GM23338 (cell line): ENCODE results near the gene EMC1. TPM values are rescaled to one million over a fixed set of nuclear protein-coding genes. Genes with fewer than 3 reads are reported as not detected.

ENCODE experiments used
- ATAC-seq: fragments of 200-7000 bp; cut with Tn5 transposase; 3 replicates; pipeline ENCODE4 v1.9.1; 2020
- DNase-seq: peaks from one replicate; pipeline ENCODE4 v3.0.0-alpha.2; 2015; ENCODE audit warnings: low spot score
- H2AFZ ChIP-seq: fragments of 200-600 bp; sonication (generic); 2 replicates; pipeline ENCODE4 v1.8.0; 2016; ENCODE audit warnings: antibody characterized with exemption, mild to moderate bottlenecking, moderate library complexity
- H3F3A ChIP-seq: fragments of 200-600 bp; sonication (generic); replicated peaks from 2 replicates; pipeline ENCODE4 v1.8.0; 2017; ENCODE audit warnings: antibody characterized with exemption, mixed run types, low read depth
- H3K27ac ChIP-seq: fragments of 200-600 bp; sonication (generic); 2 replicates; pipeline ENCODE4 v1.6.1; 2016; ENCODE audit warnings: low read depth
- H3K27me3 ChIP-seq: fragments of 200-600 bp; sonication (generic); 2 replicates; pipeline ENCODE4 v1.8.0; 2016; ENCODE audit warnings: mild to moderate bottlenecking, mixed run types, moderate library complexity; ENCODE audit not compliant: insufficient read depth
- H3K36me3 ChIP-seq: fragments of 200-600 bp; sonication (generic); 2 replicates; pipeline ENCODE4 v1.8.0; 2016; ENCODE audit warnings: mild to moderate bottlenecking; ENCODE audit not compliant: insufficient read depth
- H3K4me1 ChIP-seq: fragments of 200-600 bp; sonication (generic); 2 replicates; pipeline ENCODE4 v1.8.0; 2016; ENCODE audit warnings: mild to moderate bottlenecking, moderate library complexity; ENCODE audit not compliant: insufficient read depth
- H3K4me2 ChIP-seq: fragments of 200-600 bp; sonication (generic); 2 replicates; pipeline ENCODE4 v1.7.1; 2017; ENCODE audit warnings: mixed run types
- H3K4me3 ChIP-seq: fragments of 200-600 bp; sonication (generic); 2 replicates; pipeline ENCODE4 v1.6.1; 2016; ENCODE audit warnings: mixed run types
- H3K79me2 ChIP-seq: fragments of 200-600 bp; sonication (generic); replicated peaks from 2 replicates; pipeline ENCODE4 v1.8.0; 2017; ENCODE audit warnings: mild to moderate bottlenecking; ENCODE audit not compliant: insufficient read depth
- H3K9me2 ChIP-seq: fragments of 200-600 bp; sonication (generic); 2 replicates; pipeline ENCODE4 v1.8.0; 2017; ENCODE audit not compliant: insufficient read depth
- H4K20me1 ChIP-seq: fragments of 200-600 bp; sonication (generic); replicated peaks from 2 replicates; pipeline ENCODE4 v1.8.0; 2017; ENCODE audit warnings: mild to moderate bottlenecking; ENCODE audit not compliant: insufficient read depth
- H3K27ac Mint-ChIP-seq: 2 replicates; pipeline ENCODE4 v1.8.0; 2020; ENCODE audit warnings: inconsistent platforms, mild to moderate bottlenecking, moderate library complexity, mixed read lengths
- H3K27me3 Mint-ChIP-seq: 3 replicates; pipeline ENCODE4 v1.8.0; 2022; ENCODE audit warnings: low read depth, mild to moderate bottlenecking, moderate library complexity, mixed read lengths, inconsistent platforms; ENCODE audit not compliant: insufficient read depth, poor library complexity
- H3K36me3 Mint-ChIP-seq: 3 replicates; pipeline ENCODE4 v1.8.0; 2021; ENCODE audit warnings: low read depth, mild to moderate bottlenecking, inconsistent platforms, moderate library complexity, mixed read lengths
- H3K4me1 Mint-ChIP-seq: 3 replicates; pipeline ENCODE4 v1.8.0; 2020; ENCODE audit warnings: mild to moderate bottlenecking, inconsistent platforms, mixed read lengths
- H3K4me3 Mint-ChIP-seq: 3 replicates; pipeline ENCODE4 v1.8.0; 2021; ENCODE audit warnings: moderate library complexity, mild to moderate bottlenecking, inconsistent platforms, mixed read lengths
- H3K9me3 Mint-ChIP-seq: 3 replicates; pipeline ENCODE4 v1.8.0; 2020; ENCODE audit warnings: moderate library complexity, mild to moderate bottlenecking, inconsistent platforms, mixed read lengths
- CREB1 ChIP-seq: fragments of 250-450 bp; sonication (Bioruptor Pico); IDR thresholded peaks from 2 replicates; pipeline ENCODE4 v1.5.0; 2020; ENCODE audit warnings: low read depth, mild to moderate bottlenecking, moderate library complexity
- EZH2 ChIP-seq: fragments of 200-600 bp; sonication (generic); IDR thresholded peaks from one replicate; pipeline ENCODE4 v1.8.0; 2017; ENCODE audit warnings: antibody characterized with exemption, mild to moderate bottlenecking, low read depth; ENCODE audit not compliant: unreplicated experiment
- EZH2phosphoT487 ChIP-seq: fragments of 200-600 bp; sonication (generic); IDR thresholded peaks from one replicate; pipeline ENCODE4 v1.8.1; 2018; ENCODE audit warnings: antibody characterized with exemption; ENCODE audit not compliant: unreplicated experiment
- JUNB ChIP-seq: IDR thresholded peaks from one replicate; pipeline ENCODE4 v1.6.1; 2016; ENCODE audit warnings: antibody characterized with exemption; ENCODE audit not compliant: unreplicated experiment
- NANOG ChIP-seq: IDR thresholded peaks from 2 replicates; pipeline ENCODE4 v1.6.1; 2016; ENCODE audit warnings: antibody characterized with exemption, borderline replicate concordance
- POLR2AphosphoS5 ChIP-seq: IDR thresholded peaks from 2 replicates; pipeline ENCODE4 v1.6.1; 2016; ENCODE audit warnings: antibody characterized with exemption, low read depth
- ZNF114 ChIP-seq: fragments of 250-450 bp; sonication (Bioruptor Pico); IDR thresholded peaks from 2 replicates; pipeline ENCODE4 v1.5.0; 2020; ENCODE audit warnings: mild to moderate bottlenecking, moderate library complexity
- ZNF331 ChIP-seq: fragments of 250-450 bp; sonication (Bioruptor Pico); IDR thresholded peaks from 2 replicates; pipeline ENCODE4 v1.5.0; 2020; ENCODE audit warnings: low read depth, mild to moderate bottlenecking, moderate library complexity
- polyA plus RNA-seq: library from polyadenylated mRNA; unstranded; fragments of >200 nt; fragmentation: Nextera tagmentation; extraction: Ambion mirVana; gene quantifications from 2 replicates; pipeline ENCODE4 v1.2.1, GENCODE V29; 2016
- total RNA-seq: library from RNA; depleted of rRNA; stranded (reverse); fragments of >200 nt; shearing (Covaris generic); gene quantifications from 2 replicates; pipeline ENCODE4 v1.2.3, GENCODE V29; 2014
- TF ChIP-seq, protein P1 (sequence below), 2 experiments: fragments of 200-600 bp in 1 of 2; sonication (generic) in 1 of 2; conservative IDR thresholded peaks; 2 replicates each; pipeline versions ENCODE4 v1.5.1 to v1.6.1; 2016 to 2017; ENCODE audit warnings: antibody characterized with exemption in 2 of 2, low read depth in 2 of 2, mild to moderate bottlenecking in 2 of 2, moderate library complexity in 1 of 2
- TF ChIP-seq, protein P2 (sequence below): fragments of 250-450 bp; sonication (Bioruptor Pico); IDR thresholded peaks from 2 replicates; pipeline ENCODE4 v1.5.0; 2020; ENCODE audit warnings: mild to moderate bottlenecking, moderate library complexity
- TF ChIP-seq, protein P3 (sequence below): IDR thresholded peaks from one replicate; pipeline ENCODE4 v1.6.1; 2018; ENCODE audit warnings: antibody characterized with exemption; ENCODE audit not compliant: unreplicated experiment

EMC1 gene
- total and polyA plus RNA-seq, 2 experiments from 2014 or later: 17.6 to 53.0 TPM

DNA sequence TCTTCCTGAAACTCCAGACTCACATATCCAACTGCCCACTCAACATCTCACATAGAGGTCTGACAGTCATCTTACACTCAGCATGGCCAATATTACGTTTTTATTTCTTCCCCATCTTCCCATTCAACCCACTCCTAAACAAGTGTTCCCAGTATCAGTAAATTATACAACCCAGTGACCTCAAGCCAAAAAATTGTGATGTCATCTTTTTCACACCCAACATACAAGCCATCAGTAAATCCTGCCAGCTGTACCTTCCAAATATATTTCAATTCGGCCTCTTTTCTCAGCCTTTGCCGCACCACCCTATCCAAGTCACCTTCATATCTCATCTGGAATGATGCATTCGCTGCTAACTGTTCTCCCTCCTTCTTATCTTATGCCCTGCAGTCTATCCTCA, 60.9 kb downstream of the EMC1 start (continued):
- TF ChIP-seq, protein P1, sequence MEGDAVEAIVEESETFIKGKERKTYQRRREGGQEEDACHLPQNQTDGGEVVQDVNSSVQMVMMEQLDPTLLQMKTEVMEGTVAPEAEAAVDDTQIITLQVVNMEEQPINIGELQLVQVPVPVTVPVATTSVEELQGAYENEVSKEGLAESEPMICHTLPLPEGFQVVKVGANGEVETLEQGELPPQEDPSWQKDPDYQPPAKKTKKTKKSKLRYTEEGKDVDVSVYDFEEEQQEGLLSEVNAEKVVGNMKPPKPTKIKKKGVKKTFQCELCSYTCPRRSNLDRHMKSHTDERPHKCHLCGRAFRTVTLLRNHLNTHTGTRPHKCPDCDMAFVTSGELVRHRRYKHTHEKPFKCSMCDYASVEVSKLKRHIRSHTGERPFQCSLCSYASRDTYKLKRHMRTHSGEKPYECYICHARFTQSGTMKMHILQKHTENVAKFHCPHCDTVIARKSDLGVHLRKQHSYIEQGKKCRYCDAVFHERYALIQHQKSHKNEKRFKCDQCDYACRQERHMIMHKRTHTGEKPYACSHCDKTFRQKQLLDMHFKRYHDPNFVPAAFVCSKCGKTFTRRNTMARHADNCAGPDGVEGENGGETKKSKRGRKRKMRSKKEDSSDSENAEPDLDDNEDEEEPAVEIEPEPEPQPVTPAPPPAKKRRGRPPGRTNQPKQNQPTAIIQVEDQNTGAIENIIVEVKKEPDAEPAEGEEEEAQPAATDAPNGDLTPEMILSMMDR (conservative IDR thresholded peaks at IDR 0.05; ENCODE audit: low read depth in 2 of 2): no peak
- no peak for TF ChIP-seq EZH2phosphoT487
- no peak for TF ChIP-seq JUNB
- no peak for TF ChIP-seq CREB1 (CRISPR knock-in tag)

DNA sequence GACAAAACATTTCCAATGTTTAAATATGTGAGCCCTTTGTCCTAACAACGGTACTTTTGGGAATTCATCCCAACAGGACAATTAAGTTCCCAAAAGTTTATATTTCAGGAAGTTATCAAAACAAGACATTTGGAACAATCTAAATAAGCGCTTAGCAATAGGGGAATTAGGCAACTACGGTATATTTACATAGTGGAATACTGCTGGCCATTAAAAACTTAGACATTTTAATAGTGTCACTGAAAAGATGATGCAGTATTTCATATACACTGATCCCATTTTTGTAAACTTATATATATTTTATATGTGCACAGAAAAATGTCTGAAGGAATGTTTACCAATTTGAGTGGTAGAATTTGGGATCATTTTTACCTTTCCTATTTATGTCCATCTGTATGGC, 62.1 kb downstream of the EMC1 start:
- Histone ChIP-seq H3K36me3 (peaks cover 85% of the 10 kb centered on the region), H3K27me3 (no peaks in the 10 kb centered on the region), H3K27ac (no peak overlapping the region), H4K20me1 (peaks cover 40% of the 10 kb centered on the region), H2AFZ (no peak overlapping the region), H3K4me1 (no peaks in the 10 kb centered on the region; the same call in 1 of the 2 replicates), H3F3A (no peaks in the 10 kb centered on the region), H3K4me2 (no peak overlapping the region), H3K9me2 (no peaks in the 10 kb centered on the region), H3K4me3 (no peak overlapping the region), H3K79me2 (peaks cover 42% of the 10 kb centered on the region)
- ATAC-seq (no peak), DNase-seq (no peak)
- Mint-ChIP-seq H3K27me3 (peaks cover 4% of the 10 kb centered on the region), H3K27ac (no peak overlapping the region), H3K36me3 (peaks cover 88% of the 10 kb centered on the region), H3K4me3 (no peak overlapping the region), H3K9me3 (no peaks in the 10 kb centered on the region), H3K4me1 (peaks cover 12% of the 10 kb centered on the region)
- TF ChIP-seq ZNF331 (CRISPR knock-in tag): no peak
- no peak for TF ChIP-seq JUNB
- no peak for TF ChIP-seq EZH2phosphoT487
- TF ChIP-seq, protein P2, sequence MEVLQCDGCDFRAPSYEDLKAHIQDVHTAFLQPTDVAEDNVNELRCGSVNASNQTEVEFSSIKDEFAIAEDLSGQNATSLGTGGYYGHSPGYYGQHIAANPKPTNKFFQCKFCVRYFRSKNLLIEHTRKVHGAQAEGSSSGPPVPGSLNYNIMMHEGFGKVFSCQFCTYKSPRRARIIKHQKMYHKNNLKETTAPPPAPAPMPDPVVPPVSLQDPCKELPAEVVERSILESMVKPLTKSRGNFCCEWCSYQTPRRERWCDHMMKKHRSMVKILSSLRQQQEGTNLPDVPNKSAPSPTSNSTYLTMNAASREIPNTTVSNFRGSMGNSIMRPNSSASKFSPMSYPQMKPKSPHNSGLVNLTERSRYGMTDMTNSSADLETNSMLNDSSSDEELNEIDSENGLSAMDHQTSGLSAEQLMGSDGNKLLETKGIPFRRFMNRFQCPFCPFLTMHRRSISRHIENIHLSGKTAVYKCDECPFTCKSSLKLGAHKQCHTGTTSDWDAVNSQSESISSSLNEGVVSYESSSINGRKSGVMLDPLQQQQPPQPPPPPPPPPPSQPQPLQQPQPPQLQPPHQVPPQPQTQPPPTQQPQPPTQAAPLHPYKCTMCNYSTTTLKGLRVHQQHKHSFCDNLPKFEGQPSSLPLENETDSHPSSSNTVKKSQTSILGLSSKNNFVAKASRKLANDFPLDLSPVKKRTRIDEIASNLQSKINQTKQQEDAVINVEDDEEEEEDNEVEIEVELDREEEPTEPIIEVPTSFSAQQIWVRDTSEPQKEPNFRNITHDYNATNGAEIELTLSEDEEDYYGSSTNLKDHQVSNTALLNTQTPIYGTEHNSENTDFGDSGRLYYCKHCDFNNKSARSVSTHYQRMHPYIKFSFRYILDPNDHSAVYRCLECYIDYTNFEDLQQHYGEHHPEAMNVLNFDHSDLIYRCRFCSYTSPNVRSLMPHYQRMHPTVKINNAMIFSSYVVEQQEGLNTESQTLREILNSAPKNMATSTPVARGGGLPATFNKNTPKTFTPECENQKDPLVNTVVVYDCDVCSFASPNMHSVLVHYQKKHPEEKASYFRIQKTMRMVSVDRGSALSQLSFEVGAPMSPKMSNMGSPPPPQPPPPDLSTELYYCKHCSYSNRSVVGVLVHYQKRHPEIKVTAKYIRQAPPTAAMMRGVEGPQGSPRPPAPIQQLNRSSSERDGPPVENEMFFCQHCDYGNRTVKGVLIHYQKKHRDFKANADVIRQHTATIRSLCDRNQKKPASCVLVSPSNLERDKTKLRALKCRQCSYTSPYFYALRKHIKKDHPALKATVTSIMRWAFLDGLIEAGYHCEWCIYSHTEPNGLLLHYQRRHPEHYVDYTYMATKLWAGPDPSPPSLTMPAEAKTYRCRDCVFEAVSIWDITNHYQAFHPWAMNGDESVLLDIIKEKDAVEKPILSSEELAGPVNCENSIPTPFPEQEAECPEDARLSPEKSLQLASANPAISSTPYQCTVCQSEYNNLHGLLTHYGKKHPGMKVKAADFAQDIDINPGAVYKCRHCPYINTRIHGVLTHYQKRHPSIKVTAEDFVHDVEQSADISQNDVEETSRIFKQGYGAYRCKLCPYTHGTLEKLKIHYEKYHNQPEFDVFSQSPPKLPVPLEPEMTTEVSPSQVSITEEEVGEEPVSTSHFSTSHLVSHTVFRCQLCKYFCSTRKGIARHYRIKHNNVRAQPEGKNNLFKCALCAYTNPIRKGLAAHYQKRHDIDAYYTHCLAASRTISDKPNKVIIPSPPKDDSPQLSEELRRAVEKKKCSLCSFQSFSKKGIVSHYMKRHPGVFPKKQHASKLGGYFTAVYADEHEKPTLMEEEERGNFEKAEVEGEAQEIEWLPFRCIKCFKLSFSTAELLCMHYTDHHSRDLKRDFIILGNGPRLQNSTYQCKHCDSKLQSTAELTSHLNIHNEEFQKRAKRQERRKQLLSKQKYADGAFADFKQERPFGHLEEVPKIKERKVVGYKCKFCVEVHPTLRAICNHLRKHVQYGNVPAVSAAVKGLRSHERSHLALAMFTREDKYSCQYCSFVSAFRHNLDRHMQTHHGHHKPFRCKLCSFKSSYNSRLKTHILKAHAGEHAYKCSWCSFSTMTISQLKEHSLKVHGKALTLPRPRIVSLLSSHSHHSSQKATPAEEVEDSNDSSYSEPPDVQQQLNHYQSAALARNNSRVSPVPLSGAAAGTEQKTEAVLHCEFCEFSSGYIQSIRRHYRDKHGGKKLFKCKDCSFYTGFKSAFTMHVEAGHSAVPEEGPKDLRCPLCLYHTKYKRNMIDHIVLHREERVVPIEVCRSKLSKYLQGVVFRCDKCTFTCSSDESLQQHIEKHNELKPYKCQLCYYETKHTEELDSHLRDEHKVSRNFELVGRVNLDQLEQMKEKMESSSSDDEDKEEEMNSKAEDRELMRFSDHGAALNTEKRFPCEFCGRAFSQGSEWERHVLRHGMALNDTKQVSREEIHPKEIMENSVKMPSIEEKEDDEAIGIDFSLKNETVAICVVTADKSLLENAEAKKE: no peak
- TF ChIP-seq EZH2: no peak
- TF ChIP-seq ZNF114 (CRISPR knock-in tag): no peak
- TF ChIP-seq, protein P3, sequence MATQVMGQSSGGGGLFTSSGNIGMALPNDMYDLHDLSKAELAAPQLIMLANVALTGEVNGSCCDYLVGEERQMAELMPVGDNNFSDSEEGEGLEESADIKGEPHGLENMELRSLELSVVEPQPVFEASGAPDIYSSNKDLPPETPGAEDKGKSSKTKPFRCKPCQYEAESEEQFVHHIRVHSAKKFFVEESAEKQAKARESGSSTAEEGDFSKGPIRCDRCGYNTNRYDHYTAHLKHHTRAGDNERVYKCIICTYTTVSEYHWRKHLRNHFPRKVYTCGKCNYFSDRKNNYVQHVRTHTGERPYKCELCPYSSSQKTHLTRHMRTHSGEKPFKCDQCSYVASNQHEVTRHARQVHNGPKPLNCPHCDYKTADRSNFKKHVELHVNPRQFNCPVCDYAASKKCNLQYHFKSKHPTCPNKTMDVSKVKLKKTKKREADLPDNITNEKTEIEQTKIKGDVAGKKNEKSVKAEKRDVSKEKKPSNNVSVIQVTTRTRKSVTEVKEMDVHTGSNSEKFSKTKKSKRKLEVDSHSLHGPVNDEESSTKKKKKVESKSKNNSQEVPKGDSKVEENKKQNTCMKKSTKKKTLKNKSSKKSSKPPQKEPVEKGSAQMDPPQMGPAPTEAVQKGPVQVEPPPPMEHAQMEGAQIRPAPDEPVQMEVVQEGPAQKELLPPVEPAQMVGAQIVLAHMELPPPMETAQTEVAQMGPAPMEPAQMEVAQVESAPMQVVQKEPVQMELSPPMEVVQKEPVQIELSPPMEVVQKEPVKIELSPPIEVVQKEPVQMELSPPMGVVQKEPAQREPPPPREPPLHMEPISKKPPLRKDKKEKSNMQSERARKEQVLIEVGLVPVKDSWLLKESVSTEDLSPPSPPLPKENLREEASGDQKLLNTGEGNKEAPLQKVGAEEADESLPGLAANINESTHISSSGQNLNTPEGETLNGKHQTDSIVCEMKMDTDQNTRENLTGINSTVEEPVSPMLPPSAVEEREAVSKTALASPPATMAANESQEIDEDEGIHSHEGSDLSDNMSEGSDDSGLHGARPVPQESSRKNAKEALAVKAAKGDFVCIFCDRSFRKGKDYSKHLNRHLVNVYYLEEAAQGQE: no peak
- no peak for TF ChIP-seq NANOG
- TF ChIP-seq CREB1 (CRISPR knock-in tag): no peak
- TF ChIP-seq POLR2AphosphoS5: no peak
- TF ChIP-seq, protein P1 (conservative IDR thresholded peaks at IDR 0.05; ENCODE audit: low read depth in 2 of 2): no peak
